Kidney epithelial cell (primary cell): ENCODE measurements around the gene MAP3K10. TPM values are rescaled to one million over a fixed set of nuclear protein-coding genes. Genes with fewer than 3 reads are reported as not detected.

Source experiments
- DNase-seq: peaks from one replicate; pipeline ENCODE4 v3.0.0-alpha.2; 2010; ENCODE audit warnings: low read depth
- H3K27me3 ChIP-seq: 2 replicates; pipeline ENCODE4 v1.6.0; 2011; ENCODE audit warnings: low read length; ENCODE audit not compliant: control insufficient read depth, insufficient read depth
- H3K36me3 ChIP-seq: 2 replicates; pipeline ENCODE4 v1.5.1; 2011; ENCODE audit warnings: low read length; ENCODE audit not compliant: control insufficient read depth, insufficient read depth
- H3K4me3 ChIP-seq: 2 replicates; pipeline ENCODE4 v1.5.1; 2011; ENCODE audit warnings: low read depth, mild to moderate bottlenecking, control low read depth, low read length
- CTCF ChIP-seq: IDR thresholded peaks from 2 replicates; pipeline ENCODE4 v1.5.1; 2011; ENCODE audit warnings: mild to moderate bottlenecking, moderate library complexity, low read length, control low read depth, inconsistent platforms; ENCODE audit not compliant: insufficient read depth, poor library complexity, severe bottlenecking
- total RNA-seq: library from RNA; depleted of rRNA; stranded (reverse); fragments of >200 nt; gene quantifications from 2 replicates; pipeline ENCODE4 v1.2.3, GENCODE V29; 2015

MAP3K10 gene
- total RNA-seq, 1 donor from 2014 or later, result 16.8 TPM

DNA sequence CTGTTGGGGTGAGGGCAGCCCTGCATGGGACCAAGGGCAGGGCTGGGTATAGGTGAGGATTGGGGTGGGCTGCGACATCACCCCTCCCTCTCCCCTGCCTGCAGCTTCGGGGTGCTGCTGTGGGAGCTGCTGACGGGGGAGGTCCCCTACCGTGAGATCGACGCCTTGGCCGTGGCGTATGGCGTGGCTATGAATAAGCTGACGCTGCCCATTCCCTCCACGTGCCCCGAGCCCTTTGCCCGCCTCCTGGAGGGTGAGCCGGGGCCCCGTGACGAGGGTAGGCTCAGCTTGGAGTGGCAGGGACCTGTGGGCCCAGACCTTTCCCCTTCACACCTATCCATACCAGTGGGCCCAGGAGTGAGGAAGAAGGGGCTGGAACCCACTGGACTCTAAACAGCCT is 13.2 kb downstream of the MAP3K10 start:
- TF ChIP-seq CTCF, result no peak
- no peak for DNase-seq
- no peak overlapping the region for H3K4me3 ChIP-seq
- no peaks in the 10 kb centered on the region for H3K36me3 ChIP-seq
- no peaks in the 10 kb centered on the region for H3K27me3 ChIP-seq

DNA sequence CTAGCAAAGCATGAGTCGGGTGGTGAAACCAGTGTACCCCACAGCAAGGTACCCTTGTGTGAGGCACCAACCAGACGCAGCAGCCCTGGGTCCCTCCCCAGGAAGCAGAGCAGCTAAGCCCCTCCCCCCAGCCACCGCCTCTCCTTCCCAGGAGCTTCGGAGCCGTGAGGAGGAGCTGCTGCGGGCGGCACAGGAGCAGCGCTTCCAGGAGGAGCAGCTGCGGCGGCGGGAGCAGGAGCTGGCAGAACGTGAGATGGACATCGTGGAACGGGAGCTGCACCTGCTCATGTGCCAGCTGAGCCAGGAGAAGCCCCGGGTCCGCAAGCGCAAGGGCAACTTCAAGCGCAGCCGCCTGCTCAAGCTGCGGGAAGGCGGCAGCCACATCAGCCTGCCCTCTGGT is 14.5 kb downstream of the MAP3K10 start:
- no peak for DNase-seq
- Histone ChIP-seq H3K36me3 (no peaks in the 10 kb centered on the region), H3K4me3 (no peak overlapping the region), H3K27me3 (no peaks in the 10 kb centered on the region)
- TF ChIP-seq CTCF, result no peak

- DNase-seq, result no peak
- TF ChIP-seq CTCF, result no peak
- H3K4me3 ChIP-seq, result no peak overlapping the region
- no peaks in the 10 kb centered on the region for H3K27me3 ChIP-seq
- H3K36me3 ChIP-seq, result no peaks in the 10 kb centered on the region
Measured at GRCh38 chr19:40208602-40209001, 17.4 kb downstream of the MAP3K10 start.

DNA sequence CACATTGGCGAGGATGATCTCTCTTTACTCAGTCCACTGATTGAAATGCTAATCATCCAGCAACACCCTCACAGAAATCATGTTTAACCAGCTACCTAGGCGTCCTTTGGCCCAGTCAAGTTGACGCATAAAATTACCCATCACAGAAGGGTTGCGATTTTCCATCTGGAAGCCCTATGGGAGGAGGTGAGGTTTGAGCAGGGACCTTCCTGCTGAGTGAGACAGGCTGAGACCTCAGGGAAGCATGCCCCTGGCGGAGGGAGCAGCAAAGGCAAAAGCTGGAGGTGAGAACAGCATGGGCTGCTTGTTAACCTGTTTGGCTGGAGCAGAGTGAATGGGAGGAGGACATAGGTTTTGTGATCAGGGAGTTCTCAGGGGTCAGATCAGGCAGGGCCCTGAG is 19.7 kb downstream of the MAP3K10 start:
- no peak for TF ChIP-seq CTCF
- H3K36me3 ChIP-seq, result no peaks in the 10 kb centered on the region
- DNase-seq, result no peak
- H3K4me3 ChIP-seq, result no peak overlapping the region
- H3K27me3 ChIP-seq, result peaks cover under 1% of the 10 kb centered on the region

GRCh38 chr19:40213251-40213829 is 22.1 kb downstream of the MAP3K10 start:
- no peak overlapping the region for H3K4me3 ChIP-seq
- no peaks in the 10 kb centered on the region for H3K36me3 ChIP-seq
- peaks cover 24% of the 10 kb centered on the region for H3K27me3 ChIP-seq
- TF ChIP-seq CTCF, result no peak
- no peak for DNase-seq

DNA sequence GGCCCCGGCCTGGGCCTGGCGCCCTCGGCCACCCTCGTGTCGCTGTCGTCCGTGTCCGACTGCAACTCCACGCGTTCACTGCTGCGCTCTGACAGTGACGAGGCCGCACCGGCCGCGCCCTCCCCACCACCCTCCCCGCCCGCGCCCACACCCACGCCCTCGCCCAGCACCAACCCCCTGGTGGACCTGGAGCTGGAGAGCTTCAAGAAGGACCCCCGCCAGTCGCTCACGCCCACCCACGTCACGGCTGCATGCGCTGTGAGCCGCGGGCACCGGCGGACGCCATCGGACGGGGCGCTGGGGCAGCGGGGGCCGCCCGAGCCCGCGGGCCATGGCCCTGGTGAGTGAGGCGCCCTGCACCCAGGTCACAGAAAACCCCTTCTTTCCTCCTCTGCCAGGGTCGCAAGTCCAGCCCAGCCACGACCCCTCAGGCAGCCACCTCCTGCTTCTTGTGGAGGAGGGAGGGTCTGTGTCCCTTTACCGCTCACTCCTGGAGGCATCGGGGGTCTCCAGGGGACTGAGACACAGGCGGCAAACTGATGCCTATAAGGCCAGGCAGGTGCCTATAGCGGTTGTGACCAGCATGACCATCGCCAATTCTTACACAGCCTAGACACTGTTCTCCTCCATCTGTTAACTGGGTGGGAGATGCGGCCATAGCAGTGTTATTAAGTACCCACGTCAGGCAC is 22.8 kb downstream of the MAP3K10 start:
- Histone ChIP-seq H3K36me3 (no peaks in the 10 kb centered on the region), H3K4me3 (no peak overlapping the region), H3K27me3 (peaks cover 28% of the 10 kb centered on the region)
- TF ChIP-seq CTCF, result no peak
- no peak for DNase-seq
